Neural progenitor cell (in vitro differentiated cells): ENCODE measurements around the gene TMEM82.

Source experiments
- EZH2 ChIP-seq: fragments of 200-600 bp; sonication (generic); IDR thresholded peaks from 2 replicates; pipeline ENCODE4 v1.6.1; 2017; ENCODE audit warnings: antibody characterized with exemption, mild to moderate bottlenecking, moderate library complexity
- TF ChIP-seq, protein P1 (sequence below): fragments of 200-600 bp; sonication (generic); IDR thresholded peaks from 2 replicates; pipeline ENCODE4 v1.5.1; 2017; ENCODE audit warnings: antibody characterized with exemption, mild to moderate bottlenecking

DNA sequence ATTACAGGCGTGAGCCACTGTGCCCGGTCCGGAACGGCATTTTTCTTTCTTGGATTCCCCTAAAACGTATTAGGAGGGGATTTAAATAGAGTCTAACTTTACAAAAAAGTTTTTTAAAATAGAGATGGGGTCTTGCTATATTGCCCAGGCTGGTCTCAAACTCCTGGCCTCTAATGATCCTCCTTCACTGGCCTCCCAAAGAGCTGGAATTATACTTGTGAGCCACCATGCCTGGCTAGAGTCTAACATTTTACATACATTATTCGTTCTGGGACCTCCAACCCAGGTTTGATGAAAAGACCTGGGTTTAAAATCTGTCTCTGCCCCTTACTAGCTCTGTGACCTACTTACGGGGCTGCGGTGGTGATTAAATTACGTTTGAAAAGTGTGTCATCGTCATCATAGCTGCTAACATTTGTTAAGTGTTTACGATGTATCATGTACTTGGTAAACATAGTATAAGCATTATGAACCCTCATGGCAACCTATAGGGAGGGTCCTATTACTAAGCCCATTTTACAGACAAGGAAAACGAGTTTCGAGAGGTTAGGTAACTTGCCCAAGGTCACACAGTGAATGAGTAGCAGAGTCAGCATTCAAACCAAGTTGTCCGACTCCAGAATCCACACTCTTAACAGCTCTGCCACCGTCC lies 33.7 kb upstream of the TMEM82 start:
- TF ChIP-seq, protein P1, sequence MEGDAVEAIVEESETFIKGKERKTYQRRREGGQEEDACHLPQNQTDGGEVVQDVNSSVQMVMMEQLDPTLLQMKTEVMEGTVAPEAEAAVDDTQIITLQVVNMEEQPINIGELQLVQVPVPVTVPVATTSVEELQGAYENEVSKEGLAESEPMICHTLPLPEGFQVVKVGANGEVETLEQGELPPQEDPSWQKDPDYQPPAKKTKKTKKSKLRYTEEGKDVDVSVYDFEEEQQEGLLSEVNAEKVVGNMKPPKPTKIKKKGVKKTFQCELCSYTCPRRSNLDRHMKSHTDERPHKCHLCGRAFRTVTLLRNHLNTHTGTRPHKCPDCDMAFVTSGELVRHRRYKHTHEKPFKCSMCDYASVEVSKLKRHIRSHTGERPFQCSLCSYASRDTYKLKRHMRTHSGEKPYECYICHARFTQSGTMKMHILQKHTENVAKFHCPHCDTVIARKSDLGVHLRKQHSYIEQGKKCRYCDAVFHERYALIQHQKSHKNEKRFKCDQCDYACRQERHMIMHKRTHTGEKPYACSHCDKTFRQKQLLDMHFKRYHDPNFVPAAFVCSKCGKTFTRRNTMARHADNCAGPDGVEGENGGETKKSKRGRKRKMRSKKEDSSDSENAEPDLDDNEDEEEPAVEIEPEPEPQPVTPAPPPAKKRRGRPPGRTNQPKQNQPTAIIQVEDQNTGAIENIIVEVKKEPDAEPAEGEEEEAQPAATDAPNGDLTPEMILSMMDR, result no peak
- no peak for TF ChIP-seq EZH2
